A549 treated with Mapracorat at 1 μM for 4 hours (cell line): ENCODE measurements around the gene MPHOSPH6. TPM values are rescaled to one million over a fixed set of nuclear protein-coding genes. Genes with fewer than 3 reads are reported as not detected.

Experiments used
- total RNA-seq: library from RNA; stranded (reverse); fragments of 200-300 nt; extraction: Qiagen RNA extraction; gene quantifications from 5 replicates; pipeline ENCODE4 v1.2.3, GENCODE V29; 2022

MPHOSPH6 gene
- total RNA-seq, result 25.7 to 43.8 TPM (median 28.2 TPM) in 5 replicates

GRCh38 chr16:82169861-82170845 lies at the start of gene MPHOSPH6:
Gene MPHOSPH6 (minus strand): TSS chr16:82170224. CDS start chr16:82170175, 49 bp downstream.

Other genes starting within 250 kb of the MPHOSPH6 start
- 0.81 to 1.9 TPM (median 1.1 TPM) in 5 replicates for gene SDR42E1, start 158.8 kb downstream of the MPHOSPH6 start, total RNA-seq
- gene HSD17B2, start 135.0 kb downstream of the MPHOSPH6 start, total RNA-seq, result 0.15 TPM in 1 of 5 replicates, not detected in the others